G401.6 (cell line): ENCODE measurements around the gene SOS1.
"Not testable (repeated sequence)": the region's sequence is repeated elsewhere in the genome, so short reads cannot be mapped to it uniquely, and the experiment has no call there.

Source experiments
- FAIRE-seq: peaks from 2 replicates; lab custom pipeline; 2012; peaks lifted over from hg19 to GRCh38; lab: Jason Lieb, UNC

The SOS1 gene

GRCh38 chr2:38968021-38968420 lies 152.8 kb downstream of the SOS1 start:
- FAIRE-seq, result no peak

DNA sequence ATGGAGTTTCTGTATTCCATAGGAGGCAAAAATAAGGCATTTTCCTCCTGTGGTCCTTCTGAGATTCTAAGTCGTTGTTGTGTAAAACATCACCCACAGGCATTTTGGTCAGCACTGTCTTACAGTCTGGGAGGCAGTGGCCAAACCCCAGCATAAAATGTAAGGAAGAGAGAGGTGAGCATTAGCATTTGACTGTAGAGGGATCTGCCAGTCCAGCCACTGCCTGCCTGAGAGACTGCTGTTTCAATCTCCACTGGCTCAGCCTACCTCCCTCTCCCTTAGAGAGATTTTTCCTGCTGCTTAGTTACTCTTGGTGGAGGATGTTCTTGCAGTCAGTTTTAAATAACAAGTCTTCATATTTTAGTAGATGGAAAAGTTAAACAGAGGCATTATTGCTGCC lies 154.2 kb downstream of the SOS1 start:
- FAIRE-seq, result no peak

- no peak for FAIRE-seq
Measured at GRCh38 chr2:38966006-38966405, 154.8 kb downstream of the SOS1 start.

- no peak for FAIRE-seq
Measured at GRCh38 chr2:38960609-38961320, 160.1 kb downstream of the SOS1 start.

DNA sequence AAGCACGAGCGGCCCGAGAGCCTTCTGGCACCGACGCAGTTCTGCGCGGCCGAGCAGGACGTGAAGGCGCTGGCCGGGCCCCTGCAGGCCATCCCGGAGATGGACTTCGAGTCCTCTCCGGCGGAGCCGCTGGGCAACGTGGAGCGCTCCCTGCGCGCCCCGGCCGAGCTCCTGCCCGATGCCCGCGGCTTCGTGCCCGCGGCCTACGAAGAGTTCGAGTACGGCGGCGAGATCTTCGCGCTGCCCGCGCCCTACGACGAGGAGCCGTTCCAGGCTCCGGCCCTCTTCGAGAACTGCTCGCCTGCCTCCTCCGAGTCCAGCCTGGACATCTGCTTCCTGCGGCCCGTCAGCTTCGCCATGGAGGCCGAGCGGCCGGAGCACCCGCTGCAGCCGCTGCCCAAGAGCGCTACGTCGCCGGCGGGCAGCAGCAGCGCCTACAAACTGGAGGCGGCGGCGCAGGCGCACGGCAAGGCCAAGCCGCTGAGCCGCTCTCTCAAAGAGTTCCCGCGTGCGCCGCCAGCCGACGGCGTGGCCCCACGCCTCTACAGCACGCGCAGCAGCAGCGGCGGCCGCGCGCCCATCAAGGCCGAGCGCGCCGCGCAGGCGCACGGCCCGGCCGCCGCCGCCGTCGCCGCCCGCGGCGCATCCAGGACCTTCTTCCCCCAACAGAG lies 160.8 kb downstream of the SOS1 start:
- FAIRE-seq, result no peak

DNA sequence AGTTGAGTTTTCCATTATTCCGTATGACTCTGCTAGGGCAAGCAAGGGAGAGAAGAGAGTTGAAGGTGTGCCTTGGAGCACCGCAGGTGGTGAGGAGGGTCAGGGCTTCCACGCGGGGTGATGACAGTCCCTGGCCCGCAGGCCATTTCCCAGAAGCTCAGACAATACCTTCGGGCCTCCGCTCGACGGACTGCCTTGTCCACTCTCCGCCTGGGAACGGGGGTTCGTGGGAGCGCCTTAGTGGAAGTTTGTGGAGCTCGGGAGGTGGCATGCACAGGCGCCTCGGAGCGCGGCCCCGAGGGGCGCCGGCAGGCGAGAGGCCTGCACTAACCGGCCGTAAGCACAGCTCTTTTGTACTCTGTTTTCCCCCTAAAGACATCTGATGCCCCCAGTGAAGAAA lies 161.4 kb downstream of the SOS1 start:
- FAIRE-seq, result no peak

- FAIRE-seq, result no peak
Measured at GRCh38 chr2:38957972-38958371, 162.9 kb downstream of the SOS1 start.

DNA sequence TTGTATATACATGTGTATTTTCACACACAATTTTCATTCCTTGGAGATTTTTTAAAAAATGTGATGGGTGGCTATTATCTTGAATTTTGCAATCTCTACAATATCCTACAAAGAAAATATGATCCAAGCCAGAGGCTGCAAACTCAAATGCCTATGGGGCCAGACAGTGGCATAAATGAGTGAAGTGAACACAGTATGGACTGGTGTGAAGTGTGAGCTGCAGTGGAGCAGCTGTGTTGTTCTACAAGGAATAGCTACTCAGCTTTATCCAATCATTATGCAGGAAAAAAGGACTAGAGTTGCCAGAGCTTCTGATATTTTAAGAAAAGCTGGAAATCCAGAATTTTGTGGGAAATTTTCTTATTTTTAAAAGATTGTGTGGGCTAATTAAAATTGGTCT lies 169.1 kb downstream of the SOS1 start:
- FAIRE-seq, result no peak

DNA sequence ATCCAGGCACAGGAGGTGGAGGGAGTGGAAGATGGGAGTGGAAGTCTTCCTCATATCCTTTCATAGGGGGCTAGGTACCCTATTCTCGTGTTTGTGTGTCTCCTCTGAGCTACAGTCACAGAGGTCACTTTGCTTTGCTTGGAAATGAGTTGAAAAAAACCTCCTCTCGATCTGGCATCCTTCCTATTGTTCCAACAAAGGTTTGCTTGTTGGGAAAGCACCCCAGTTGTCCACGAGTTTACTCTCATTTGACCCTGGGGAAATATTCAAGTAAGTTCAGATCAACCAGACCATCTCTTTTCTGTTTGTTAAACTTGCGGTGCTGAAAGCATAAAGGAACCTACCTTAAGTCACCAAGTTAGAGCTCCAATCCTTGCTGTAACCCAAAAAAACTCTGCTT lies 171.9 kb downstream of the SOS1 start:
- FAIRE-seq, result no peak

GRCh38 chr2:38948387-38948882 lies 172.4 kb downstream of the SOS1 start:
- FAIRE-seq, result no peak

- peak; percentile 81 for FAIRE-seq
Measured at GRCh38 chr2:38947241-38948239, 173.3 kb downstream of the SOS1 start.

GRCh38 chr2:38945911-38946310 lies 174.9 kb downstream of the SOS1 start:
- no peak for FAIRE-seq

DNA sequence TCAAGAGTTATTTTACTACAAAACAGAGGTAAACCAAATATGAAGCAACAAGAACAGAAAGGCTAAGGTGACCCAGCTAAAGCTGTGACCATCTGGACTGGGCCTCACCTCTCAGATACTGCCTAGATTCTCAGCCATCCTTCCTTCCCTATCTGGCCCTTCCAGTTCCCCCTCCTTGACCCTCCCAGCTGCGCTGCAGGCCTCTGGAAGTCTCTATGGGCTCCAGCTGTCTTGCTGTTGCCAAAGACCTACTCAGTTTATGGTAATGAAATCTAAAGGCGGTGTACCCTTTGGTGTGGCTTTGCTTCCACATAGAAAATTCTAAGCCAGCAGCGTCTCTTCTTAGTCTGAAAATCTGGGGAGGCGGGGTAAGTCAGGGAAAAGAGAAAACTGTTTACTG lies 175.5 kb downstream of the SOS1 start:
- no peak for FAIRE-seq

GRCh38 chr2:38943784-38944183 lies 177.1 kb downstream of the SOS1 start:
- FAIRE-seq, result no peak

GRCh38 chr2:38940746-38941145 lies 180.1 kb downstream of the SOS1 start:
- no peak for FAIRE-seq

- FAIRE-seq, result no peak
Measured at GRCh38 chr2:38937548-38937947, 183.3 kb downstream of the SOS1 start.

GRCh38 chr2:38936516-38936915 lies 184.3 kb downstream of the SOS1 start:
- not testable (repeated sequence) for FAIRE-seq

DNA sequence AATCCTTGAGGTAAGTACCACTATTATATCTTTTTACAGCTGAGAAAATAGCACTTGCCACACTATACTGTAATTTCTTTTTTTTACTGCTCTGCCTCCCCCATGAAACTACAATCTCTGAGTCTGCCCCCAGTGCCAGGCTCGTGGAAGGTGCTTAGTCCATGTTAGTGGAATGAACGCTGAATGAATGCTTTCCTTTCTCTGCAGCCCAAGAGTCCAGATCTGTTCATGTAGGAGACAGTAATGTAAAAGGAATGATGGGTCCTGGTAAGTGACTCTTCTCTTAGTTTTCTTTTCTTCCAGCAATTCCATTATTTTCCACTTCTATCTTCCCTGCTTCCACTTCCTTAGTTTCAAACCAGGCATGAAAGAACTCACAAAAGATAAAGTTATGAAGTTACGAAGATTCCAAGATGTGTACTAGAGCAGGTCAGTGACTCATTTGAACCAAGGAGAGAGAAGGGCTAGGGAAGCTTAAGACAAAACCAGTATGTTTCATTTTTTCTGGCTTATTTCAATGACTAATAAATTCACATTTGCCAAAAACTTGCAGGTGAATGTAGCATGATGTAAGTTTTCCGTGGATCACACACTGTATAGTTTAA lies 185.2 kb downstream of the SOS1 start:
- no peak for FAIRE-seq

- no peak for FAIRE-seq
Measured at GRCh38 chr2:38934742-38935141, 186.1 kb downstream of the SOS1 start.

DNA sequence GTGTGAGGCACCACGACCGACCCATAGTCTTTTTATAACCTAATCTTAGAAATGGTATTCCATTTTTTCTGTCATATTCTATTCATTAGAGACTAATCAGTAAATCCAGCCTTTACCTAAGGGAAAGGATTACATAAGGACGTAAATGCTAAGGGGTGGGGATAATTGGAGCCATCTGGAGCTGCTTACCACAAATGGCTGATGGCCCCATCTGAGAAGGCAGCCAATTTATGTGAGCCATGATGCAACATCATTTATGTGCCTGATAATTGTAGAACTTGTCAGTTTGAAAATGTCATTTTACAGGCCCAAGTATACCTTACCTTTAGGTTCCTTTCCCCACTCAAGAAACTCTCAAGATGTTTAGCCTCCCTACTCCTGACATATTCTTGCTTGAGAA lies 187.2 kb downstream of the SOS1 start:
- FAIRE-seq, result no peak

DNA sequence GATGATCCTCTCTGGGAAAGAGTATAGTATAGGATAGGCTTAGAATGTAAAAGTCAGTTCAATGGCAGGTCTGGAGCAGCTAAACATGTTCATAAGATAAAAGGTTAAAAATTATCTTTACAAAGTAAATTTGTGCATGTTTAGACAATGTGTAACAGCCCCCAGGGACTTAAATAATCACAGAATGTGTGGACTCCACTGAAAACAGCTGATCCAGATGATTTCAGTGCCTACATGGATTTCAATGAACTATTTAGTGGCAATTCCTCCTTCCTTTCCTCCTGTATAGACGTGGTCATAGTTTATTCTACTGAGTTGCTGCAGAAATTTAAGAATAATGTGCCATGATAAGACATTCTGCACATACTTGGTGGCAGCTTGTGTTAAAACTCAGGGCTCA lies 188.3 kb downstream of the SOS1 start:
- no peak for FAIRE-seq
